Tibial artery (tissue), 4 donors: Measurements from ENCODE around the gene DOK5.

ENCODE experiments used
- DNase-seq, 2 donors: peaks; one replicate each; pipeline ENCODE4 v3.0.0-alpha.2; 2019
- H3K27ac ChIP-seq, 2 donors: fragments of 200-600 bp; sonication (generic) in 1 of 2; 1 replicate in 1 of 2; 2 replicates in 1 of 2; pipeline ENCODE4 v1.5.1; 2018 to 2019; ENCODE audit warnings: mild to moderate bottlenecking in 1 of 2
- H3K27me3 ChIP-seq, 2 donors: fragments of 200-600 bp; sonication (generic) in 1 of 2; one replicate each; pipeline versions ENCODE4 v1.5.1 to v1.6.0; 2016 to 2019
- H3K36me3 ChIP-seq, 3 donors: fragments of 200-600 bp; sonication (generic) in 2 of 3; one replicate each; pipeline ENCODE4 v1.5.1; 2016 to 2019; ENCODE audit warnings: mild to moderate bottlenecking in 2 of 3
- H3K4me1 ChIP-seq, 4 donors: fragments of 200-600 bp; sonication (generic) in 2 of 4; 1 replicate in 3 of 4; 2 replicates in 1 of 4; pipeline ENCODE4 v1.5.1; 2016 to 2019
- H3K4me3 ChIP-seq, 2 donors: fragments of 200-600 bp; sonication (generic) in 1 of 2; 1 replicate in 1 of 2; 2 replicates in 1 of 2; pipeline ENCODE4 v1.5.1; 2018 to 2019; ENCODE audit warnings: mild to moderate bottlenecking in 2 of 2
- H3K9me3 ChIP-seq, 3 donors: fragments of 200-600 bp; sonication (generic) in 1 of 3; one replicate each; pipeline ENCODE4 v1.5.1; 2016 to 2019
- CTCF ChIP-seq, 2 experiments: fragments of 200-600 bp in 1 of 2; fragments of 450-650 bp in 1 of 2; IDR thresholded peaks; one replicate each; pipeline ENCODE4 v1.5.1; 2017 to 2019; ENCODE audit warnings: antibody characterized with exemption in 2 of 2, mild to moderate bottlenecking in 1 of 2, moderate library complexity in 1 of 2
- intact Hi-C: fragments of 100-400 bp; cut with DNase I; formaldehyde crosslinking; loops from one replicate; pipeline ENCODE4 v1.15.0; 2023; ENCODE audit warnings: low total_unique reads

Gene DOK5

GRCh38 chr20:54622333-54623295 is 147.2 kb downstream of the DOK5 start:
- H3K4me3 ChIP-seq: no peak overlapping the region
- no peaks in the 10 kb centered on the region for H3K9me3 ChIP-seq
- intact Hi-C loops: no loop called here
- no peaks in the 10 kb centered on the region for H3K36me3 ChIP-seq
- H3K27ac ChIP-seq: no peak overlapping the region
- H3K4me1 ChIP-seq: no peaks in the 10 kb centered on the region
- no peaks in the 10 kb centered on the region for H3K27me3 ChIP-seq
- no peak for DNase-seq
- no peak for TF ChIP-seq CTCF (IDR thresholded peaks at IDR 0.05)

- H3K4me1 ChIP-seq: no peaks in the 10 kb centered on the region
- no peak overlapping the region for H3K27ac ChIP-seq
- DNase-seq: no peak
- intact Hi-C loops: no loop called here
- no peak overlapping the region for H3K4me3 ChIP-seq
- no peaks in the 10 kb centered on the region for H3K27me3 ChIP-seq
- no peaks in the 10 kb centered on the region for H3K36me3 ChIP-seq
- H3K9me3 ChIP-seq: no peaks in the 10 kb centered on the region
- TF ChIP-seq CTCF (IDR thresholded peaks at IDR 0.05): no peak
Observed at GRCh38 chr20:54623991-54624569, 148.7 kb downstream of the DOK5 start.

GRCh38 chr20:54624706-54625390 is 149.5 kb downstream of the DOK5 start:
- H3K4me3 ChIP-seq: no peak overlapping the region

GRCh38 chr20:54625497-54625896 is 150.1 kb downstream of the DOK5 start:
- no peak overlapping the region for H3K4me3 ChIP-seq
- DNase-seq: no peak
- H3K9me3 ChIP-seq: no peaks in the 10 kb centered on the region
- intact Hi-C loops: no loop called here
- H3K27ac ChIP-seq: no peak overlapping the region
- no peak for TF ChIP-seq CTCF (IDR thresholded peaks at IDR 0.05)
- H3K4me1 ChIP-seq: no peaks in the 10 kb centered on the region
- H3K36me3 ChIP-seq: no peaks in the 10 kb centered on the region
- no peaks in the 10 kb centered on the region for H3K27me3 ChIP-seq

More at GRCh38 chr20:54624706-54625390, 149.5 kb downstream of the DOK5 start:
- Histone ChIP-seq H3K27me3 (no peaks in the 10 kb centered on the region), H3K9me3 (no peaks in the 10 kb centered on the region), H3K36me3 (no peaks in the 10 kb centered on the region), H3K27ac (no peak overlapping the region), H3K4me1 (no peaks in the 10 kb centered on the region)
- no peak for TF ChIP-seq CTCF (IDR thresholded peaks at IDR 0.05)
- no peak for DNase-seq
- intact Hi-C loops: no loop called here

- Histone ChIP-seq H3K27ac (no peak overlapping the region), H3K4me1 (no peaks in the 10 kb centered on the region), H3K27me3 (no peaks in the 10 kb centered on the region), H3K36me3 (no peaks in the 10 kb centered on the region), H3K9me3 (no peaks in the 10 kb centered on the region), H3K4me3 (no peak overlapping the region)
- no peak for DNase-seq
- TF ChIP-seq CTCF (IDR thresholded peaks at IDR 0.05): no peak
- intact Hi-C loops: no loop called here
Observed at GRCh38 chr20:54626126-54626525, 150.7 kb downstream of the DOK5 start.
